Muscle layer of duodenum (tissue), 2 donors: ENCODE data around the gene ANXA2.
A peak's percentile ranks its signal among the peaks of the same experiment; 100 is the strongest.

Experiments used
- H3K27ac ChIP-seq: one replicate; pipeline ENCODE4 v1.7.0; 2013; ENCODE audit warnings: mild to moderate bottlenecking, low read length
- H3K27me3 ChIP-seq: one replicate; pipeline ENCODE4 v1.7.0; 2013; ENCODE audit warnings: low read depth, mild to moderate bottlenecking, control low read depth, low read length
- H3K36me3 ChIP-seq, 2 donors: one replicate each; pipeline ENCODE4 v1.7.0; 2013; ENCODE audit warnings: low read length in 2 of 2, control low read depth in 1 of 2, mild to moderate bottlenecking in 1 of 2; ENCODE audit not compliant: insufficient read depth in 2 of 2, control insufficient read depth in 1 of 2
- H3K4me1 ChIP-seq, 2 donors: one replicate each; pipeline ENCODE4 v1.7.0; 2013; ENCODE audit warnings: low read length in 2 of 2, mild to moderate bottlenecking in 2 of 2, control low read depth in 1 of 2, moderate library complexity in 1 of 2; ENCODE audit not compliant: insufficient read depth in 2 of 2, control insufficient read depth in 1 of 2
- H3K4me3 ChIP-seq, 2 donors: one replicate each; pipeline ENCODE4 v1.7.0; 2013; ENCODE audit warnings: low read length in 2 of 2, low read depth in 1 of 2, mild to moderate bottlenecking in 1 of 2
- H3K9me3 ChIP-seq, 2 donors: one replicate each; pipeline ENCODE4 v1.7.0; 2013; ENCODE audit warnings: low read length in 2 of 2, control low read depth in 1 of 2, mild to moderate bottlenecking in 1 of 2; ENCODE audit not compliant: control insufficient read depth in 1 of 2
- donor health status: healthy.

The ANXA2 gene

DNA sequence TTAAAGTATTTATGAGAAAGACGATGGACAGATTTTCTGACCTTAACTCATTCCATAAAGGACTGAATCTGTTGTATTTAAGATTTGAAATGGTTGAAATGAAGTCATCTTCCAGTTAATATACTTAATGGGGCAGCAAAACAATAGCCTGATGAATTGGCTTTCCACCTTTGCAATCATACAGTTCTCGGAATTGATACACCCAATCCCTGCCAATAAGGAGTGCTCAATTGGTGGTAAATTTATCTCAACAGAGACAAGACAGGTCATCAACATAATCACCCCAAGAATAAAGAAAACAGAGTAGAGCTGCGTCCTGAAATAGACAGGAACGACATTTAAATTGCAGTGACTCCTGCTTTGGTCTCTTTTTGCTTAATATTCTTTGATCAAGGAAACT lies 11.2 kb downstream of the ANXA2 start:
- no peak overlapping the region for H3K4me3 ChIP-seq
- H3K9me3 ChIP-seq: no peaks in the 10 kb centered on the region
- peaks cover 27 to 29% of the 10 kb centered on the region in 2 donors for H3K4me1 ChIP-seq
- no peaks in the 10 kb centered on the region for H3K27me3 ChIP-seq
- H3K27ac ChIP-seq: no peak overlapping the region
- peaks cover 2 to 25% of the 10 kb centered on the region in 2 donors for H3K36me3 ChIP-seq

DNA sequence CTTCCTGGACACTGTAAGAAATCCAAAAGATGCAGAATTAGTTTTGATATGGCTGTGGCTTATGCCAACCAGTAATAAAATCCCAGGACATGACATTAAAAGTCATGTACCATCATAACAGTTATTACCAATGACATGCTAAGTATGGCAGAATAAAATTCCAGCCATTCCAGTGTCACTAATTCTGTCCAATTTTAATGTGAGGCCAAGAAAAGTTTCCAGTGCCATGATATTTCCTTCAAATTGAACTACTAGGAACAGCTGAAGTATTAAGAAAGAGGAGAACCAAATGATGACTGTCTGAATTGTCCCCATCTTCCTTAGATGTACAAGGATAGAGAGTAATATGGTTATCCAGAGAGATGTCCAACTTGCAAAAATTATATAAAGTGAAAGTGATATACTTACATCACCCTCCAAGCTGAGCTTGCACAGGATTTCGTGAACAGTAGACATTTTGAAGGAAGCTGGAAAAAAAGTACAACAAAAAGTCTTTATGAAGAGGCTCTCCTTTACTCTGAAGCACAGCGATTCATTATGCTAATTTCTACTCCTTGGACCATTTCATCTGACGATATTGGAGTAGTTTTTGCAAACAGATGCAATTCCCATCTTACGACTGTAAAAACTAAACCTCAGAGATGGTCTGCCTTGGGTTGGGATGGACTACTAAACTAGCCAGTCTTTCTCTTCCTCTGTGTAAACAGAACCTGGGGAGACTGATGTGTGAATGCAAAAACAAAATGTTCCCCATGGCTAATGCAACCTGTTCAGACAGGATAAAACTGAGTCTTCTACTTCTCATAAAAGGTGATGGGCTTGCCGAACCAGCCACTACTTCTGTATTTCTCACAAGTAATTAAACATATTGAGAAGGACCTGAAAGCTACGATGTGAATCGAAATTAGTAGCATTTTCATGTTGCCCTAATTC lies 11.9 kb downstream of the ANXA2 start:
- Histone ChIP-seq H3K9me3 (no peaks in the 10 kb centered on the region), H3K36me3 (peaks cover 6 to 32% of the 10 kb centered on the region in 2 donors), H3K27ac (no peak overlapping the region), H3K27me3 (no peaks in the 10 kb centered on the region), H3K4me1 (peaks cover 21 to 22% of the 10 kb centered on the region in 2 donors), H3K4me3 (no peak overlapping the region)

DNA sequence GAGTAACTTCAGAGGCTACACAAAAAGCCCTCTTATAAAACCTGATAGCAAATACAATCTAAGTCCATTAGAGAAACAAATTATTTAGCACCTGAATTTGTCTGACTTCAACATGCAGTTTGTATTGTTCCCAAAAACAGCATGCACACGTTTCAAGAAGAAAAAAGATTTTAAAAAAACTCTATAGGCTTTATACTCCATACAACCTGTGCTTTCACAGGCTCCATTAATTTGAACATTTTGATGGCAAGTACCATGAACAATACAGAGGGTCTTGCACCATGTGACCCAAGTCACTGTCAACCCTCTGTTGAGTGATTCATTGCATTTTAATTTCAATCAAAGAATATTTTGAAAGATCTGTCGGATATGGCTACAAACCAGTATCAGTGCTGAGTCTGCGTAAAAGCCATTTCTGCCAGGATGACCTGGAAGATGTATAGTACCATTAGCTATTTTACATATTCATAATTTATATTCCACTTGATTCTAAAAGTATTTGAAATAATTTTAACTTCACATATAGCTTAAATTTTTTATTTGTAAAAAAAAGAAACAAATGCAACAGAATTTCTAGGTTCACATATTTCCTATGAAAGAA lies 13.2 kb downstream of the ANXA2 start:
- no peak overlapping the region for H3K27ac ChIP-seq
- peaks cover 12 to 41% of the 10 kb centered on the region in 2 donors for H3K36me3 ChIP-seq
- H3K4me1 ChIP-seq: peaks cover 9 to 10% of the 10 kb centered on the region in 2 donors
- no peaks in the 10 kb centered on the region for H3K9me3 ChIP-seq
- no peaks in the 10 kb centered on the region for H3K27me3 ChIP-seq
- H3K4me3 ChIP-seq: no peak overlapping the region

DNA sequence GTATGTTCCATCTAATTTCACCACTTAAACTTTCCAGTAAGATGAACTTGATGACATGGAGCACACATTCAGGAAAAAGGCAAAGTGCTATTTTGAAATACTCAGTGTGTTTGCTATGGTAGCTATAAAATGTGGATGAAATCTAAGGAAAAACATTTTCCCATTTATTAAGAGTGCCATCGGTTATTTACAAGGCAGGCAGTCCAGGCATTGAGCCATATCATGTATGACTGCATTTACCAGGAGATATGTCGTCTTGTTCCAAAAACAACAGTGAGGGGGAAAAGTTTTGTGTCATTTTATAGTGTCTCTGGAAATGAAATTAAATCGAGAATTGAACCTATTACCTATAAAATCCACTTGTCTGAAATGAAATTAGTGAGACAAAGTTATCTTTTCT lies 13.7 kb downstream of the ANXA2 start:
- Histone ChIP-seq H3K4me1 (peaks cover 4 to 6% of the 10 kb centered on the region in 2 donors), H3K27me3 (no peaks in the 10 kb centered on the region), H3K27ac (no peak overlapping the region), H3K4me3 (no peak overlapping the region), H3K9me3 (no peaks in the 10 kb centered on the region), H3K36me3 (peaks cover 12 to 41% of the 10 kb centered on the region in 2 donors)

DNA sequence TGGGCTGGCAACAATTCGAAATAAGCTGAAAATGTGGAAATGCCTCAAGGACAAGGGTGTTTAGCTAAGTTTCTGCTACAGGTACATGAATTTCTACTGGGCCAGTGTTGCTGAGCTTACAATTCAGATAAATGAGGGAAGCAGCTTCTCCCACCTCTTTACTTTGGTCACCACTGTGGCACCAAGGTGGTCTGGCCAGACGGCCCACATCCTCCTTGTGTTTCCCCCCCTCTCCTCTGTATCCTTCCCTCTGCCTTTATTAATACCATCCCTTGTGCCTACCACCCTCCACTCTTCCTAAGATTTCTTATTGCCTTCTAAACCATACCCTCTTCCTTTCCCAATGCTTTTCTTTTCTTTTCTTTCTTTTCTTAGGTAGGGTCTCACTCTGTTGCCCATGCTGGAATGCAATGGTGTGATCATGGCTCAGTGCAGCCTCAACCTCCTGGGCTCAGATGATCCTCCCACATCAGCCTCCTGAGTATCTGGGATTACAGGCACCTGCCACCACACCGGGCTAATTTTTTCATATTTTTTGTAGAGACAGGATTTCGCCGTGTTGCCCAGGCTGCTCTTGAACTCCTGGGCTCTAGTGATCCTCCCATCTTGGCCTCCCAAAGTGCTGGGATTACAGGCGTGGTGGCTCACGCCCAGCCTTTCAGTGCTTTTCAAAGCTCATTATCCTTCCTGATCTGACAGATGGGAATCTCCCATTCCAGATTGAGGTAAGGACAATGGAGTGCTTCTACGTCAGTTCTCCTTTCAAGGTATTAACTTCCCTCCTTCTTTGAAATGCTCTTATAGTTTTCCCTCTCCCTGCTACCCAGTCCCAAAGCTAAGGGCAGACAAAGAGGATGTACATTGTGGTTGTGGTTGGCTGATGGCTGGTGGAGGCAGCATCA lies 14.8 kb downstream of the ANXA2 start:
- no peaks in the 10 kb centered on the region for H3K9me3 ChIP-seq
- H3K4me1 ChIP-seq: peaks cover 0 to 6% of the 10 kb centered on the region in 2 donors
- H3K36me3 ChIP-seq: peaks cover 12 to 41% of the 10 kb centered on the region in 2 donors
- no peaks in the 10 kb centered on the region for H3K27me3 ChIP-seq
- no peak overlapping the region for H3K4me3 ChIP-seq
- no peak overlapping the region for H3K27ac ChIP-seq

DNA sequence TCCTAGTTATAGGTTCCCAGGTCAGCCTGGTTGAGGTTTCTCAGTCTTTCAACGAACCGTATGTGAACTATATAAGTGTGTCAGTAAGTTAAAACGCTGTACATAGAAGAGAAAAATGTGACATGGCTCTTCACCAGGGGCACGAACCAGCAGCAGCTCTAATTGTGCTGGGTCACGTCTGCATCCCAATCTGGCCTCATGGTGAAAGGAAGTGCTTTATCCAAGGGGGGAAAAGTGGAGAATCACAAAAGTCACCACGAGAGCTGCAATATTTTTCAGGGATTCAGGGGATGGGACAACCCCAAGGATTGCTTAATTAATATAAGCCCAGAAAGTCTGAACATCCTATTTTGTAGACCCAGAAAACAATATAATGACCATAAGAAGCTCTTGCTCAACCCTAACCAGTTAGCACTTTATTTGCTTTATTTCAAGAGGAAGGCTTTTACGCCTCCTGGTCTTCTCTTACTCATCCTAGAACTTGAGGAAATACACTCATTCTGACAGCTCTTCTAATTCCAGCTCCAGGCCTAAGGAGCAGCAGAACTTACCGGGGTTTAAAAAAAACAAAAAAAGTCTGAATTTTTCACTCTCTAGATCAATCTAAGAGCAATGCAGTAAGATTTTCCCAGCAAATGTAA lies 16.5 kb downstream of the ANXA2 start:
- Histone ChIP-seq H3K27me3 (no peaks in the 10 kb centered on the region), H3K9me3 (no peaks in the 10 kb centered on the region), H3K4me1 (no peaks in the 10 kb centered on the region), H3K27ac (no peak overlapping the region), H3K36me3 (peaks cover 21 to 50% of the 10 kb centered on the region in 2 donors), H3K4me3 (no peak overlapping the region)

DNA sequence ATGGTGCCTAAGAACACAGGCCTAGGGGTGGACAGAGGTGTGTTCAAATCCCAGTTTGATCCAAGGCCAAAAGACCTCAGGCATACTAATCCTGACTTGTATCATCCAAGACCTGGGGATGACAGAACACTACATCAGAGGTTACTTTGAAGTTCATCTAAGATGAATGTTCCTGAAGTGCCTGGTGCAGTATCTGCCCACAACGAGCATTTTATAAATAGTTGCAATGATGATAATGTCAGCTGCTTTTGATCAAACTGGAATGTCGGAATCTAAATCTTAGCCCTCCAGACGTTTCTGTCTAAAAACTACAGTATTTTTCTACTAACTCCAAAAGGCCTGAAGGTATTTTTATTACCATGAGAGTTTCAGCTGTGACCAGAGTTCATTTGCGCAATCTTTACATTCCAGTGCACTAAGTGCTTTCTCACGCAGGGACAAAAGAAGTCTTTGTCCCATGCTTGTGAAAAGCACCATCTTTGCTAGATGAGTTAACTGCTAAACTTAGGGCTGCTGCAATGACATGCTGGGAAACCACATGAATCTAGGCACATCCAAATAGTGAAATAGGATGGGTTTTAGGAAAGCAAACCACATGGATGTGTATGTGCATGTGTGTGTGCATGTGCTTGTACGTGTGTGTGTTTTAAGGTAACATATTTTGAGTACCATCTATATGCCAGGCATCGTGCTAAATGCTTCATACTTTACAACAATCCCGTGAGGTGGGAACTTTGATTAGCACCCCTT lies 18.1 kb downstream of the ANXA2 start:
- H3K4me3 ChIP-seq: no peak overlapping the region
- no peaks in the 10 kb centered on the region for H3K9me3 ChIP-seq
- H3K36me3 ChIP-seq: peaks cover 25 to 63% of the 10 kb centered on the region in 2 donors
- H3K27me3 ChIP-seq: no peaks in the 10 kb centered on the region
- no peak overlapping the region for H3K27ac ChIP-seq
- H3K4me1 ChIP-seq: peaks cover 0 to 13% of the 10 kb centered on the region in 2 donors

DNA sequence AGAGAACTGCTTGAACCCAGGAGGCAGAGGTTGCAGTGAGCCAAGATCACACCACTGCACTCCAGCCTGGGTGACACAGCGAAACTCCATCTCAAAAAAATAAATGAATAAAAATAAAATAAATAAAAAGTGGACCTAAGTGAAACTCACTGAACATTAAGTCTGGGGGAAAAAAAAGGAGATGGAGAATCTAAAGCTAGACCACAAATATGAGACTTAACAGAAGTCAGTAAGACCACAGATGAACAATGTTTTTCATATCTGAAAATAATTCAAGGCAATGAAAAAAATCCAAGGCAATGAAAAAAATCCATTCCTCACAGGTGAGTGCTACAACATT lies 18.6 kb downstream of the ANXA2 start:
- H3K27me3 ChIP-seq: no peaks in the 10 kb centered on the region
- peaks cover 0 to 18% of the 10 kb centered on the region in 2 donors for H3K4me1 ChIP-seq
- no peak overlapping the region for H3K4me3 ChIP-seq
- H3K27ac ChIP-seq: no peak overlapping the region
- peaks cover 29 to 63% of the 10 kb centered on the region in 2 donors for H3K36me3 ChIP-seq
- no peaks in the 10 kb centered on the region for H3K9me3 ChIP-seq

DNA sequence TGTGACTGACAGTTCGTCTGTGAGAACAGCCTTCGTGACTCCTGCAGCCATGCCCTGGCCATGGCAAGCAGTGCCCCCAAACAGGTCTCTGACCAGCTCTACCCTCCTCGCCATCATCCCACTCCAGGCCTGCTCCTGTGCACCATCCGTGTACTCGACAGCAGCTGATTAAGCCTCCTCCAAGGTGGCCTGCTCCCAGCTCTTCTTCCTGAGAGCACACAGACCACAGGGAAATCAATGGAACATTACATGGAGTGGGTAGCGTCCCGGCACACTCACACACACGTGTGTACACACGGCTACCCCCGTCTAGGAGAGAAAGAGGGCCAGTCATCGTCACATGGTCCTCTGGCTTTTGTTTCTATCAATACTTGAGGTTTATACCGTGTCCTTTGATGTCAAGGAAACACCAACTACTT lies 21.1 kb downstream of the ANXA2 start:
- H3K36me3 ChIP-seq: peaks cover 30 to 54% of the 10 kb centered on the region in 2 donors
- H3K9me3 ChIP-seq: no peaks in the 10 kb centered on the region
- H3K4me1 ChIP-seq: peaks cover 0 to 23% of the 10 kb centered on the region in 2 donors
- H3K27me3 ChIP-seq: no peaks in the 10 kb centered on the region
- H3K27ac ChIP-seq: no peak overlapping the region
- no peak overlapping the region for H3K4me3 ChIP-seq

DNA sequence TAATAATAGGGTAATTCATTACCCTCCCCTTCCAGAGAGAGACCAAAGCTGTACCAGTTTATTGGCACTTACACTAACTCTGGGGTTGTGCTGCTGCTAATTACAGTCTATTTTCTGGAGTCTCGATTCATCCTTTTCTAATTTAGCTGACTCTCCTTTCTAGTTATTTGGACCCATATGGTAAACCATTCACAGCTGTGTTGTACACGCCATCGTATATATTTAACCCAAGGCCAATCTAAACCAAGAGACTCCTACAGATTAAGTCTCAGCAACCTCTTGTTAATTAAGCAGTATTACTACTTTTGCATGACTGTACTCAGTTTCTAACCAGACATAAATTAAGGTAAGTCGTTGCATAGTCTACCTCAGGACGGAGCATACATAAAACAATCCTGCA lies 22.5 kb downstream of the ANXA2 start:
- Histone ChIP-seq H3K9me3 (no peaks in the 10 kb centered on the region), H3K27me3 (no peaks in the 10 kb centered on the region), H3K27ac (peak overlapping the region; percentile 76), H3K4me3 (no peak overlapping the region), H3K4me1 (peaks cover 7 to 27% of the 10 kb centered on the region in 2 donors), H3K36me3 (peaks cover 23 to 50% of the 10 kb centered on the region in 2 donors)
